HG03108 (cell line): ENCODE results near the gene SYNC.
"Not testable (repeated sequence)": the region's sequence is repeated elsewhere in the genome, so short reads cannot be mapped to it uniquely, and the experiment has no call there.

Source experiments
- ATAC-seq: cut with Tn5 transposase; IDR thresholded peaks from one replicate; pipeline ENCODE4 v1.9.1; 2021; ENCODE audit warnings: moderate library complexity; ENCODE audit not compliant: unreplicated experiment

SYNC gene

DNA sequence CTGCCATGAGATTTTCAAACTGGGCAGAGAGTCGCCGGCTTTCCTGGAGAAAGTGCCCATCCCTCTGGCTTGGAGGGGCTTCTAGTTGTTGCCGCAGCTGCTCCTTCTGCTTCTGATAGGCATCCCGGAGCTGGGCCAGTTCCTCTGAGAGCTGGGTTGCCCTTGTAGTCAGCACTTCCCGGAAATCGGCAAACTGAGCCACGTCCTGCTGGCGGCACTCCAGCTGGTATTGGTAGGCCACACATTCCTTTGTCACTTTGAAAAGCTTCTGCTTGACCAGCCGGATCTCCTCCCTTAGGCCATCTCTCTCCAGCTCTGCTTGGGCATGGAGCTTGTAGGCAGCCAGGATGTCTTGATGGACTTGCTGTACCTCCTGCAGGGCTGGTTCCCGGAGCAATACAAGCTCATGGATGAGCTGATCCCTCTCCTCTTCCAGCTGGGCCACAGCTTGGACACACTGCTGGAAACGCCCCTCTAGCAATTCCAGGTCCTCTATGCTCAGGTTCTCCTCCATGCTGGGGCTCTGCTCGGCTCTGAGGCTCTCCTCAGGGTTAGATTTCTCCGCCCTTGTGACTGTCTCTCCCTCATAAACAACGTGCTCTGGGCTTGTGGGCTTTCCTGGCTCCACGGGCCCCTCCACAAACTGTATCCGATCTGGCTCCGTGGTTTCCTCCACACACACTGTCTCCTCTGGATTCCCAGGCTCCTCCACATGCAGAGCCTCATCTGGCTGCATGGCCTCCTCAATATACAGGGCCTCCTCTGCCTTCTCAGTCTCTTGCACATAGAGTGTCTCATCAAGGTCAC, 7.3 kb downstream of the SYNC start:
- no peak for ATAC-seq

DNA sequence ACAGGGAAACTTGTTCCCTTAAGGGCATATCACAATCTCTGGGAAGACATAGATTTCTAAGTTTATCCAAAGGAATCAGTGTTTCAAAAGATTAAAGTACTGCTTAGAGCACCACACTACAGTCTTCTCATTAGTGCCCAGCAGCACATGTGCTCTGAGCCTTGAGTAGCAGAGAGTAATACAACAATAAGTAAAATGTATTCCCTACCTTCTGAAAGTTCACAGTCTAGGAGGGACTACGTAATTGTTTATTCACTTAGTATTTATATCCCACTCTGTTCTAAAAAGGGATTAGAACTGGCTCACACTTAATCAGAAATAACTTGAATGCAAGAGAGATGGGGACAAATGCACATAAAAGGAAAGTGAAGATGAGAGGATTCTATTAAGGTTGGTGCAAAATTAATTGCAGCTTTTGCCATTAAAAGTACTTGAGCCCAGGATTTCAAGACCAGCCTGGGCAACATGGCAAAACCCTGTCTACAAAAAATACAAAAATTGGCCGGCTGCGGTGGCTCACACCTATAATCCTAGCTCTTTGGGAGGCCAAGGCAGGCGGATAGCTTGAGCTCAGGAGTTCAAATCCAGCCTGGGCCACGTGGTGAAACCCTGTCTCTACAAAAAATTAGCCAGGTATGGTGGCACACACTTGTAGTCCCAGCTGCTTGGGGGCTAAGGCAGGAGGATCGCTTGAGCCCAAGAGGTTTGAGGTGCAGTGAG, 9.0 kb downstream of the SYNC start:
- no peak for ATAC-seq

DNA sequence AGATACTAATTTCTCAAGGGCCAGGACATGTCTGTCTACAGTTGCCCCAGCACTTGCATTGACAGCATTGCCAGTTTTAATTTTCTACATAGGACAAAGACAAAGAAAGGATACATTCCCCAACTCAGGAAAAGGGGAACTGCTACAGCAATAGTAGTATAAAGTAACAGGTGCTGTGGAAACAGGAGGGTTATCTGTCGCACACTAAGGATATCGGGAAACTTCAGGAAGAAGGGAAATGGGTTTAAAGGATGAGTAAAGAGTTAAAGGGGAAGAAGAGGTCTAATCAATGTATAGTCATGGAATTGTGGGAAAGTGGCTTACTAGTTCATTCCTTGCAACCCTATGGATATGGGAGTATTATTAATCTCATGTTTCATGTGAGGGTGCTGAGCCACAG, 16.2 kb downstream of the SYNC start:
- ATAC-seq: no peak

DNA sequence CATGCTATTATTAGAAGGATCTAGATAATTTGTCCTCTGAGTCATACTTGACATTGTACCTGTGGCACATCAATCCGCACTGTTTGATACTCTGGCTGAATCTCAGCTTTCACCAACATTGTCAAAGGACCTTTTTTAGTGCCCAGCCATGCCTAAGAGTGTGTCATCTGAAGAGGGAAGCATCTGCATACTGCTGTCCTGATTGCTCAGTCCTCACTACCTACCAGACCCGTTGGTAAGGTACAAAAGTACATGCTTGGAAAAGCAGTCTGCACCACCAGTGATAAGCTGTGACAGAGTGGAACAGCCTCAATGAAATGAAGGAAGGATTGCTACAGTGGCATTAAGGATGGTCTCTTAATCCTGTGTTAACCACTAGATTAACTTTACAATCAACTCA, 17.1 kb downstream of the SYNC start:
- ATAC-seq: no peak

DNA sequence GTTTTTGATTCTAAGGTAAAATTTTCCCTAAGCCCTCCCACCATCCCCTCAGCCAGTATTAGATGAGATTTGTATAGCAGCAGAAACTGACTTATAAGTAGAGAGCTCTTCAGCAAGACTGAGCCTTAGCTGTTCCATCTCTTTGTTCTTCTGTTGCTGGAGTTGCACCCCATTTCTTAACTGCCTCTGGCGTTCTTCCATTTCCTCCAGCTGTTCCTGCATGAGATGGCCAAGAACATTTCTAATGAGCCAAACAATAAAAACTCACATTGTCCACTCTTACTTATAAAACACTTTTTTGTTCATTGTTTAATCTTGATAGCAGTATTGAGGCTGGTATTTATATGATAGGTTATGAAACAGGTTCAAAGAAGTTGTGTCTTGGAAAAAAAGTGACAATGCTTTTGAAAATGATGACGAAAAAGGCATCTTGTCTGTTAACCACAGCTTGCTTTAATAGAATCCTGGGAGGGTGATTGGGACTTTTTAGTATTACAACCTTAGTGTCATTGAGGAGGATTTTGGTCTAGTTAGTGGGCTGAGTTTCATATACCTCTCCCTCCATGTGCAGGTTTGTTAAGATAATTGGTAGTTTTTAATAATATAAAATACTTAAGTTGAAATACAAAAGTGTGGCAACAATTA, 18.3 kb downstream of the SYNC start:
- ATAC-seq: no peak

DNA sequence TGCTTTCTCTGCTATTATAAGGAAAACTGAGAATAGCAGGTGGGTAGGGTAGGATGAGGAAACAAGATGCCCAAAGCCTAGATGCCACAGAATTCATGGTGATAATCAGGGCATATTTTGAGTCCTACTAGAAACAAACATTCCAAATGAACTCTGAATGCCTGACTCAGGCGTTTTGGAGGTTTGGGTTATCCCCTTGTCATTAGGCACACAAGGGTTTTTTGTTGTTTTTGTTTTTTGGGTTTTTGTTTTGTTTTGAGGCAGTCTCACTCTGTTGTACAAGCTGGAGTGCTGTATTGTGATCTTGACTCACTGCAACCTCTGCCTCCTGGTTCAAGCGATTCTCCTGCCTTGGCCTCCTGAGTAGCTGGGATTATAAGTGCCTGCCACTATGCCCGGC, 19.2 kb downstream of the SYNC start:
- ATAC-seq: no peak

DNA sequence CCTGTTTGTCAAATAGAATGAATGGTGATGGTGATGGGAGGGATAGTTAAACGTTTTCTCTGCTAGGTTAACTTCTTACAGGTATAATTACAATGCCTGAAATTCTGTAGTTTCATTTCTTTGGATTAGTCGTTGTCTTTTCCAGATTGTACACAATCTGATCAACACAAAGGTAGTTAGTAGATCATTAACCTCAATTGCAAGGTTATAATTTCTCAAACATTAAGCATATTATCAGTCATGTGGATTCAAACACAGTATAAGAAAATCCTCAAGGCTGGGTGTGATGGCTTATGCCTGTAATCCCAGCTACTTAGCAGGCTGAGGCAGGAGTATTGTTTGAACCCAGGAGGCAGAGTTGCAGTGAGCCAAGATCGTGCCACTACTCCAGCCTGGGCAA, 20.6 kb downstream of the SYNC start:
- ATAC-seq: no peak

DNA sequence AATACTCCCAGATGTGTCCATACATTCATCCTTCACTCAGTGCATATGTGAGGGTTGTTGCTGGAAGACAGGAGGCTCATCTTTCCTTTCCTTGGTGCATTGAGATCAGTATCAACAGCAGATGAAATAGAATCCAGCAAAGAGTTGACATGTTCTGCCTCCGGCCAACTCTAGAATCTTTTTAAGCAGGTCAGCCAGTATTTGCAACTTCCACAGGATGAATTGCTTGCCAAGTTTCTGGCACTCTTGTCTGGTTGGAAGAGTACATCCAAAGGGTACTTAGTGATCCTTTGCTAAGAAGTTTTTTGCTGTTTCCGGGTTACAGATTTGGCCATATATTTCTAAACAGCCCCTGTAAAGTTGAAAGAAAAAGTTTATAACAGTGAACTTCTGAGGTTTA, 21.1 kb downstream of the SYNC start:
- ATAC-seq: no peak

DNA sequence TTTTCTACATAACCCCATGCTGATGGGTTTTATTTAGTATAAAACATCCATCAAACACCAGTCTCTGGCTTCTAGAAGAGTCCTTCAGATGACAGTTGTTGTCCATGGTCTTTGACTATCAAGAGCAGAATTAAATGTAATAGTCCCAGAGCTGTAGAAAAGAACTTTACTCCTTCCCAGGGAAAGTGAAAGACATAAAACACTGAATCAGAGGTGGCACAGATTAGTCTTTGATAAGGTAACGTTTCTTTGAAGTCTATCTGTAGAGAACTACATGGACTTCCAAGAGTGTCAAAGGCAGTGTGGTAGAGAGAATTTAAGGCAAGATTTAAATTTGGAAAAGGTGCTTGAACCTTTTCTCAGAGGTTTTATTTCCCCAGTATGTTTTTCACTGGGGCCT, 21.9 kb downstream of the SYNC start:
- no peak for ATAC-seq

DNA sequence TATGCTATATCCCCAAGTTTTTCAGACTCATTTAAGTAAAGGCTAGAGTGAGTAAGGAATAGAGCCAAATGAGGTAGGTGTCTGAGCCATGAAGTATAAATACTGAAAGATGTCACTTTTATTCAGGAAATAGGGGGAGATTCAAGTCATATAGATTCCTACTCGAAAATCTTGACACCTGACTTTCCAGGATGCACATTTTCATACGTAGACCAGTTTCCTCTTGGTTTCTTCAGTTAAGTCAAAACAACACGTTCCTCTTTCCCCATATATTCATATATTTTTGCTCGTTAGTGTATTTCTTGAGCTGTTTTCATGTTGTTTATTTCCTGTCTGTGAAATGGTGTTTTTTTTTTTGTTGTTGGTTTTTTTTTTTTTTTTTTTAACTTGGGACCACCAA, 22.6 kb downstream of the SYNC start:
- not testable (repeated sequence) for ATAC-seq

DNA sequence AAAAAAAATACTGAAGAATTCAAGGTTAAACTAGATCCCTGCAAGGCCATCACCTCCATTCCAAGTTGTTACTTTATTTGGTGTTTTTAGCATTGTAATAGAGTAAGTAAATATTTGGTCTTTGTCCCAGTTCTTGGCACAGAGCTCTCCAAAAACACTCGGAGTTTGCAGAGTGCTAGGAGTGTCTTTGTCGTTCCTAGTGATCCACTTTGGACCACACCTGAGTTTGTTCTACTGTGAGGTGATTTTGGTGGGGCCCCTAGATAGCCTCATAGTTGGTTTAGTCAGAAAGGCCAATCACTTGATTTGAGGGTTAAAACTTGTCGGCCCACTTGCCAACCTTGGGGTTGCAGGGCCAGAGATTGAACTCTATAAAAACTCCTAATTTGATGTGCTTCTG, 25.6 kb downstream of the SYNC start:
- ATAC-seq: no peak

DNA sequence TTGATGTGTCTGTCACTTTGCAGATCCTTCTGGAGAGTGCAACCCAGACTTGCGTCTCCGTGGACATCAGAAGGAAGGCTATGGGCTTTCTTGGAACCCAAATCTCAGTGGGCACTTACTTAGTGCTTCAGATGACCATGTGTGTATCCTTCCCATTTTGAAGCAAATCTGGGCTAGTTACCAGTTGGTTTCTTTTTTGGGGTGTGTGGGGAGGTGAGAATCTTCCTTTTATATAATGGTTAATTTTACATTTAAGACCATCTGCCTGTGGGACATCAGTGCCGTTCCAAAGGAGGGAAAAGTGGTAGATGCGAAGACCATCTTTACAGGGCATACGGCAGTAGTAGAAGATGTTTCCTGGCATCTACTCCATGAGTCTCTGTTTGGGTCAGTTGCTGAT, 33.9 kb downstream of the SYNC start:
- ATAC-seq: not testable (repeated sequence)

DNA sequence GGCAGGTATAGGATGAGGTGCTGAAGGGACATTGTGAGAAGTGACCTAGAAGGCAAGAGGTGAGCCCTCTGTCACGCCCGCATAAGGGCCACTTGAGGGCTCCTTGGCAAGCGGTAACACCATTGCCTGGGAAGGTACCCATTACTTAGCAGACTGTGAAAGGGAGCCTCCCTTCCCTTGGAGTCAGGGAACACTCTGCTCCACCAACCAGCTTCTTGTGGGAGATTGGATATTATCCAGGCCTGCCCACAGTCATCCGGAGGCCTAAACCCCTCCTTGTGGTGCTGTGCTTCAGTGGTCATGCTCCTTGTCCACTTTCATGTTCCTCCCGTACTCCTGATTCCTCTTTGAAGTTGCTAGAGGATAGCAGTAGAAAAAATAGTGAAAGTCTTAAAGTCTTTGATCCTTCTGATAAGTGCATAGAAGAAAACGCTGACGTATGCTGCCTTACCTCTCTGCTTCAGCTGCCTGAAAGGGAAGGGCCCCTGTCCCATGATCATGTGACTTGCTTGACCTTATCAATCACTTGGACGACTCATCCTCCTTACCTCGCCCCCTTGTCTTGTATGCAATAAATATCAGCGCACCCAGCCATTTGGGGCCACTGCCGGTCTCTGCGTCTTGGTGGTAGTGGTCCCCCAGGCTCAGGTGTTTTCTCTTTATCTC, 35.5 kb downstream of the SYNC start:
- ATAC-seq: no peak

DNA sequence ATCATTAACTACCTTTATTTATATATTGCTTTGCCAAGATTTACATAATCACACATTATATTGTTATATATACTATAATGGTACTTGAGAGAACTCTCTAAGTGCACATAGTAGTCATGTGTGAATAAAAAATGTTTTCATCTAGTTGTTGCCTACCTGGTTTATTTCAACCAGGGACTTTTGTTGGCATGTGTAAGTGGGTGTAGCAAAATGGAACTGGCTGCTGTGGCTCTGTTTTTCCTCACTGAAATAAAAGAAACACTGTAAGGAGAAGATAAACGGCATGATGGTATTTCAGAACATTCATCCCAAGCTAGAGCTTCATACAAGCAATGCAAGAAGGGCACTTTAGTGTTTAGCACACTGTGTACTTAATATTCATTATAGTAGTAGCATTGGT, 36.7 kb downstream of the SYNC start:
- ATAC-seq: no peak

DNA sequence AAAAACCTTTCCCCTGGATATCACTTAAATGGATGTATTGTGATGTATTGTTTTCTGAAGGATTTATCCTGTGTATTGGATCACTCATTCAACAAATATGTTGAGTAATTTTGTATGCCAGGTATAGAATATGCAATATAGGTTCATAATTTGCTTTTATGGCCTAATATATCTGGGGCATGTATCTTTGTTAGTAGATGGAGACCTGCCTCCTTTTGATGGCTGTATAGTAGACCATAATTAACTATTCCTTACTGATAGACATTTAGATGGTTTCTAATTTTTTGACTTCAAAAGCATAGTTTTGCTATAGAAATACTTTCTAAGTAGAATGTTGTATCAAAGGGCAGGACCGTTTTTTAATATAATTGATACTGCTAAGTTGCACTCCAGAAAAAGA, 43.0 kb downstream of the SYNC start:
- ATAC-seq: no peak

DNA sequence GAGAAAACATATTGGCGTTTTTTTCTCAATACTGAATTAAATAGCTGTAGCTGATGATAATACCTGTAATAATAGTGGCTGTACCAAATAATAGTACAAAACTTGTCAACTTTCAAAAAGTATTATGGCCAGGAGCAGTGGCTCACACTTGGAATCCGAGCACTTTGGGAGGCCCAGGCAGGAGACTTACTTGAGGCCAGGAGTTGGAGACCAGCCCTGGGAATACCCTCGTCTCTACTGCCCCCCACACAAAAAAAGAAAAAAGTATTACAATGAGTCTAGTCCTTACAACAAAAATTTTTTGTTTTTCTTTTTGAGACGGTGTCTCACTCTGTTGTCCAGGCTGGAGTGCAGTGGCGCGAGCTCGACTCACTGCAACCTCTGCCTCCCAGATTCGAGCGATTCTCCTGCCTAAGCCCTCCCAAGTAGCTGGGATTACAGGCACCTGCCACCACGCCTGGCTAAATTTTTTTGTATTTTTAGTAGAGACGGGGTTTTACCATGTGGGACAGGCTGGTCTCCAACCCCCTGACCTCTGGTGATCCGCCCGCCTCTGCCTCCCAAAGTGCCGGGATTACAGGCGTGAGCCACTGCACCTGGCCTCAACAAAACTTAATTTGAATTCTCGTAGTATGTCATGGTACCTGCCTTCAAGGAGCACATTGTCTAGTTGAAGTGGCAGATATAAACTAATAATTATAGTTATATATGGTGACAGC, 50.2 kb downstream of the SYNC start:
- ATAC-seq: no peak

DNA sequence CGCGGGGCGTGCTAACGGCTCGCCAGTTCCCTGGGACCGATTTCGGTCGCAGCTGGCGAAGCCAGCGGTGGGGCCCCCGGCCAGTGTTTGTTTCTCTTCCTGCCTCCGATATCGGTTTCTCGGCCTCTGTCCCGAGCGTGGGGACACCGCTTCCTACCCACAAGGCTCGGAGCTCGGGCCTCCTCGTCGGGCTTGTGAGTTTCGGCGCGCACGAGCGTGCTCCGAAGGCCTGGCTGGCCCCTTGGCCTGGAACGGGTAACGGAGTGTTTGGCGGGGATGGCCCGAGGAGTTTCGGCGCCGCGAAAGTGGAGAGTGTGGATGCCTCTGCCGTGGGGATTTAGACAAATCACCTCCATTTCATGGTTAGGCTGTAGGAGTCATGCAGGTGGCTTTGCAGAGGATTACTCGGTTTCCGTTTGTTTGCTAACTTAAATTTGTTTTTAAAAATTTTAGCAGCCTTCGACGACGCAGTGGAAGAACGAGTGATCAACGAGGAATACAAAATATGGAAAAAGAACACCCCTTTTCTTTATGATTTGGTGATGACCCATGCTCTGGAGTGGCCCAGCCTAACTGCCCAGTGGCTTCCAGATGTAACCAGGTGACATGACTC, 51.0 kb downstream of the SYNC start:
- ATAC-seq: peak; percentile 13

DNA sequence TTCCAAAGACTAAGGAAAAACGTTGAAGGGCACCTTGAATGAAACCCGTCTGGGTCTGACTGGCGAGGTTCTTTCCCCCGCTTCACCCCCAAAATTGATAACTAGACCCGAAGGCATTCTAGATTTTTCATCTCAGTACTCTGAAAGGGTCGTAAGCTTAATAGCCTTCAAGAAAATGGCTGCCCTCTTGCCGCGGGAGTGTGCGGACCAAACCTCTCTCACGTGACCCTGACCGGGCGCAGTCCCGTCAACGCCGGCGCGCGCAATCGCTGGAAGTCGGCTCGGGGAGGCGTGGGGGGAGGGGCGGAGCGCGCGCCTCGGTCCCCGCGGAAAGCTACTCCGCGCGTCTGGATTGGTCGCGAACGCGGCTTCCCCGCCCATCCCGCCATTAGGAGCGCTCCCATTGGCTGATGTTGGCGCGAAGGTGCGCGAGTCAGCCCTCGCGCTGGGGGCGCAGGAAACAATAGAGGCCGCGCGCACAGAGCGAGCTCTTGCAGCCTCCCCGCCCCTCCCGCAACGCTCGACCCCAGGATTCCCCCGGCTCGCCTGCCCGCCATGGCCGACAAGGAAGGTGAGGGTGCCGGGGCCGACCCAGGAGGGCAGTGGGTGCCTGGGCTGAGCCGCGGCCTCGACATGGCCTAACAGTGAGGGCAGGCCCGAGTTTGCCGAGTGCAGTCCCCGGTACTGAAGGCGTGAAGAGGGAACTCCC, 51.7 kb downstream of the SYNC start, which contains the start of gene RBBP4:
Gene RBBP4, plus strand, starts transcription at position 457 of the 709 bp plus-strand sequence. Its CDS starts 99 bp downstream, at position 556.
- peak; percentile 83 for ATAC-seq

DNA sequence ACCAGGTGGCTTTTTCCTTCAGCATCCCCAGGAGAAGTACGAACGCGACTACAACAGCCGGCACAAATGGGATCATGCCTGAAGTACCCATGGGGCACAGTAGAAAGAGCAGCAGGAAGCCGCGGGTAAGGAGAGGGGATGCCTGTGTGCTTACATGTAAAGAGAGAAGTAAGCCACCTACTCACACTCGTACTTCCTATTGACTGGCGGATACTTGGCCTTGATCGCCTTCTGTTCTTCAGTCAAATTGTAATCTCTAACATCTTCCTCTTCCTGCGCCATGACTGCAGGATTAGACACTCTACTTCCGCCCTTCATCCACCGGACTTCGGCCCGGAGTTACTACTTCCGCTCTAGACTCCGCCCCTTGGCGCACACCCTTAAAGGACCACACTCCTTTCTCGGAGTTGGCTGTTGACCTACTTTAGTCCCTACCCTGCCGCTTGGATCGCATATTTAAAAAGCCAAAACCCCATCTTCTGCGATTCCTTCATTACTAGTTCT, 52.3 kb downstream of the SYNC start, which contains the start of gene ZBTB8OS:
Gene ZBTB8OS, minus strand, starts transcription at position 303 of the 504 bp plus-strand sequence. Its CDS starts 21 bp downstream, at position 282.
- ATAC-seq: peak; percentile 54
